ENCODE data around the gene NELFB.
A peak's percentile ranks its signal among the peaks of the same experiment; 100 is the strongest.

The NELFB gene

GRCh38 chr9:137277329-137278041 lies 22.4 kb downstream of the NELFB start, which contains the start of gene TOR4A:
Gene TOR4A, plus strand, starts transcription at chr9:137277726. Its CDS starts 964 bp downstream, at chr9:137278690.
- TF ChIP-seq EP300 (IDR thresholded peaks at IDR 0.05; ENCODE audit: borderline replicate concordance) (0 out of 2 replicates have a peak, but pooled peaks have one; percentile 17), TEAD4 (IDR thresholded peaks at IDR 0.05) (no peak), FOXM1 (IDR thresholded peaks at IDR 0.05; ENCODE audit: borderline replicate concordance, low read depth) (no peak), ZBTB7A (IDR thresholded peaks at IDR 0.05; ENCODE audit: low read depth) (0 out of 2 replicates have a peak, but pooled peaks have one; percentile 25)

DNA sequence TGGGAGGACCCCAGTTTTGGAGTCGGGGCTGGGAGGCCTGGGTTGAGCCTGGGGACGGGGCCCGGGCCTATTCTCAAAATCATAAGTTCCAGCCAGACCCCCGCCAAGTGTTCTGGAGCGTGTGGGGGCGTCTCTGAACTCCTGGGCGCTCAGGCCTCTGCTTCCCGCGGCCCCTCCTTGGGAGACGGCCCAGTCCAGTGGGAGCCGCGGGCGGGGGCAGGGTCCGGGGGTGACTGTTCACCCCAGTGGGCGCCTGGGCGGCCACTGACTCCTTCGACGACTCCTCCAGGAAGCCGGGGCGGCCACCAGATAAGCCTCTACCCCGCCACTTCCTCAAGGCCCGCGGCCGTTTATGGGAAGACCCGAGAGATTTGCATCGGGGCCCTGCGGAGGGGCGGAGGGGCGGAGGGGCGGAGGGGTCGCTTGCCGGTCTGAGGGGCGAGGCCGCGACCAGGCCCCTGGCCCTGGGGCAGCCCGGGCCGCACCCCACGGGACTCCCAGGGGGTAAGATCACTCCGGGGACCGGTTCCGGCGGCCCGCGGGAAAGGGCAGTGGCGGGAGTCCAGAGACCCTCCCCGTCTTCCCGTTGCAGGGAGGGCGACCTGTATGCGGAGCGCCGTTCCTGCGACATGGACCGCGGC lies 23.1 kb downstream of the NELFB start:
- TF ChIP-seq TAF1 (IDR thresholded peaks at IDR 0.05; ENCODE audit: low read depth) (no peak), NFIC (IDR thresholded peaks at IDR 0.05) (no peak), TCF12 (IDR thresholded peaks at IDR 0.05; ENCODE audit: low read depth) (no peak), FOXM1 (IDR thresholded peaks at IDR 0.05; ENCODE audit: borderline replicate concordance, low read depth) (no peak), RAD21 (IDR thresholded peaks at IDR 0.05; ENCODE audit: low read depth) (no peak), CREB1 (IDR thresholded peaks at IDR 0.05; ENCODE audit: low read depth) (no peak), YY1 (IDR thresholded peaks at IDR 0.05; ENCODE audit: low read depth) (no peak), EGR1 (IDR thresholded peaks at IDR 0.05) (no peak), CEBPB (IDR thresholded peaks at IDR 0.05) (no peak), EP300 (IDR thresholded peaks at IDR 0.05; ENCODE audit: borderline replicate concordance) (no peak), REST (IDR thresholded peaks at IDR 0.05; ENCODE audit: low read depth) (no peak), ZBTB7A (IDR thresholded peaks at IDR 0.05; ENCODE audit: low read depth) (no peak), TEAD4 (IDR thresholded peaks at IDR 0.05) (no peak)
- TF ChIP-seq, protein P1, sequence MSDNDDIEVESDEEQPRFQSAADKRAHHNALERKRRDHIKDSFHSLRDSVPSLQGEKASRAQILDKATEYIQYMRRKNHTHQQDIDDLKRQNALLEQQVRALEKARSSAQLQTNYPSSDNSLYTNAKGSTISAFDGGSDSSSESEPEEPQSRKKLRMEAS (IDR thresholded peaks at IDR 0.05): no peak
- TF ChIP-seq, protein P2, sequence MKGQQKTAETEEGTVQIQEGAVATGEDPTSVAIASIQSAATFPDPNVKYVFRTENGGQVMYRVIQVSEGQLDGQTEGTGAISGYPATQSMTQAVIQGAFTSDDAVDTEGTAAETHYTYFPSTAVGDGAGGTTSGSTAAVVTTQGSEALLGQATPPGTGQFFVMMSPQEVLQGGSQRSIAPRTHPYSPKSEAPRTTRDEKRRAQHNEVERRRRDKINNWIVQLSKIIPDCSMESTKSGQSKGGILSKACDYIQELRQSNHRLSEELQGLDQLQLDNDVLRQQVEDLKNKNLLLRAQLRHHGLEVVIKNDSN (IDR thresholded peaks at IDR 0.05): no peak

GRCh38 chr9:137278721-137279711 lies 23.9 kb downstream of the NELFB start:
- TF ChIP-seq ZBTB7A (IDR thresholded peaks at IDR 0.05; ENCODE audit: low read depth): no peak

- no peak for TF ChIP-seq CREB1 (IDR thresholded peaks at IDR 0.05; ENCODE audit: low read depth)
- TF ChIP-seq EP300 (IDR thresholded peaks at IDR 0.05; ENCODE audit: borderline replicate concordance): no peak
- TF ChIP-seq, protein P2 (IDR thresholded peaks at IDR 0.05): no peak
- TF ChIP-seq REST (IDR thresholded peaks at IDR 0.05; ENCODE audit: low read depth): no peak
- no peak for TF ChIP-seq TEAD4 (IDR thresholded peaks at IDR 0.05)
- TF ChIP-seq TAF1 (IDR thresholded peaks at IDR 0.05; ENCODE audit: low read depth): no peak
- TF ChIP-seq, protein P1 (IDR thresholded peaks at IDR 0.05): no peak
- TF ChIP-seq ZBTB7A (IDR thresholded peaks at IDR 0.05; ENCODE audit: low read depth): no peak
- TF ChIP-seq FOXM1 (IDR thresholded peaks at IDR 0.05; ENCODE audit: borderline replicate concordance, low read depth): no peak
- no peak for TF ChIP-seq CEBPB (IDR thresholded peaks at IDR 0.05)
- TF ChIP-seq YY1 (IDR thresholded peaks at IDR 0.05; ENCODE audit: low read depth): no peak
- no peak for TF ChIP-seq TCF12 (IDR thresholded peaks at IDR 0.05; ENCODE audit: low read depth)
Observed at GRCh38 chr9:137279741-137280473, 24.8 kb downstream of the NELFB start.
